Nephron (organoid): ENCODE data around the gene PLXNA1.

Source experiments
- H3K27ac Mint-ChIP-seq, 3 experiments: 2 replicates each; pipeline ENCODE4 v1.8.0; 2020; ENCODE audit warnings: mixed read lengths in 3 of 3, mild to moderate bottlenecking in 2 of 3, moderate library complexity in 1 of 3
- H3K27me3 Mint-ChIP-seq: 2 replicates; pipeline ENCODE4 v1.8.0; 2021; ENCODE audit warnings: low read depth, mild to moderate bottlenecking, moderate library complexity, mixed read lengths
- H3K36me3 Mint-ChIP-seq: 2 replicates; pipeline ENCODE4 v1.8.0; 2020; ENCODE audit warnings: low read depth, mixed read lengths
- H3K4me1 Mint-ChIP-seq: 2 replicates; pipeline ENCODE4 v1.8.0; 2020; ENCODE audit warnings: mixed read lengths
- H3K4me3 Mint-ChIP-seq, 3 experiments: 2 replicates each; pipeline ENCODE4 v1.8.0; 2020; ENCODE audit warnings: mild to moderate bottlenecking in 3 of 3, mixed read lengths in 3 of 3, moderate library complexity in 2 of 3
- H3K9me3 Mint-ChIP-seq: 2 replicates; pipeline ENCODE4 v1.8.0; 2020; ENCODE audit warnings: mixed read lengths
- CTCF ChIP-seq, 3 experiments: fragments of 200-600 bp; sonication (generic); IDR thresholded peaks; one replicate each; pipeline ENCODE4 v1.5.0; 2021; ENCODE audit warnings: antibody characterized with exemption in 3 of 3; ENCODE audit not compliant: unreplicated experiment in 3 of 3

Gene PLXNA1

GRCh38 chr3:126977821-126978220 is 5.1 kb upstream of the PLXNA1 start:
- Mint-ChIP-seq H3K4me1 (no peaks in the 10 kb centered on the region), H3K9me3 (peaks cover 18% of the 10 kb centered on the region), H3K36me3 (peaks cover 9% of the 10 kb centered on the region), H3K27me3 (peaks cover 40% of the 10 kb centered on the region), H3K27ac (no peak overlapping the region), H3K4me3 (no peak overlapping the region)
- TF ChIP-seq CTCF (IDR thresholded peaks at IDR 0.05; ENCODE audit: unreplicated experiment in 3 of 3): no peak

- Mint-ChIP-seq H3K4me3 (peak overlapping the region in 2 of 3 experiments; percentile 32 to 34), H3K9me3 (peaks cover 18% of the 10 kb centered on the region), H3K27me3 (peaks cover 40% of the 10 kb centered on the region), H3K27ac (no peak overlapping the region), H3K4me1 (no peaks in the 10 kb centered on the region), H3K36me3 (peaks cover 9% of the 10 kb centered on the region)
- TF ChIP-seq CTCF (IDR thresholded peaks at IDR 0.05; ENCODE audit: unreplicated experiment in 3 of 3): no peak
Measured at GRCh38 chr3:126978291-126978690, 4.6 kb upstream of the PLXNA1 start.

- Mint-ChIP-seq H3K27me3 (peaks cover 40% of the 10 kb centered on the region), H3K36me3 (peaks cover 9% of the 10 kb centered on the region), H3K4me1 (no peaks in the 10 kb centered on the region), H3K9me3 (peaks cover 15% of the 10 kb centered on the region), H3K27ac (no peak overlapping the region), H3K4me3 (no peak overlapping the region)
- TF ChIP-seq CTCF (IDR thresholded peaks at IDR 0.05; ENCODE audit: unreplicated experiment in 3 of 3): no peak
Measured at GRCh38 chr3:126979046-126979628, 3.8 kb upstream of the PLXNA1 start.

- TF ChIP-seq CTCF (IDR thresholded peaks at IDR 0.05; ENCODE audit: unreplicated experiment in 3 of 3): no peak
- peak overlapping the region; percentile 69 to 74 (median 71) for H3K4me3 Mint-ChIP-seq
- H3K27me3 Mint-ChIP-seq: peaks cover 36% of the 10 kb centered on the region
- peaks cover 3% of the 10 kb centered on the region for H3K9me3 Mint-ChIP-seq
- peaks cover 5% of the 10 kb centered on the region for H3K4me1 Mint-ChIP-seq
- H3K27ac Mint-ChIP-seq: no peak overlapping the region
- H3K36me3 Mint-ChIP-seq: peaks cover under 1% of the 10 kb centered on the region
Measured at GRCh38 chr3:126980266-126980811, 2.6 kb upstream of the PLXNA1 start.

- peak overlapping the region; percentile 73 to 85 (median 81) for H3K4me3 Mint-ChIP-seq
Measured at GRCh38 chr3:126982126-126982470, 817 bp upstream of the PLXNA1 start.

More at GRCh38 chr3:126982126-126982470, 817 bp upstream of the PLXNA1 start:
- Mint-ChIP-seq H3K36me3 (no peaks in the 10 kb centered on the region), H3K4me1 (peaks cover 12% of the 10 kb centered on the region), H3K27ac (no peak overlapping the region), H3K27me3 (peaks cover 36% of the 10 kb centered on the region), H3K9me3 (peaks cover 3% of the 10 kb centered on the region)
- no peak for TF ChIP-seq CTCF (IDR thresholded peaks at IDR 0.05; ENCODE audit: unreplicated experiment in 3 of 3)
